ENCODE measurements around the gene AMER2. TPM values are rescaled to one million over a fixed set of nuclear protein-coding genes. Genes with fewer than 3 reads are reported as not detected.

AMER2 gene
- total and polyA plus RNA-seq, 11 donors: not detected

- Histone ChIP-seq H3K4me1 (no peaks in the 10 kb centered on the region), H3K4me3 (no peak overlapping the region), H3K9me3 (peaks cover 0 to 3% (median 0%) of the 10 kb centered on the region in 12 donors), H3K27ac (no peak overlapping the region), H3K27me3 (peaks cover 0 to 48% (median 15%) of the 10 kb centered on the region in 9 donors), H3K36me3 (no peaks in the 10 kb centered on the region)
- DNase-seq (no peak), ATAC-seq (no peak)
- WGBS, 4 donors: 67 to 75% (median 69%) methylated on average over 3 of the region's 3 CpGs
- TF ChIP-seq CTCF (IDR thresholded peaks at IDR 0.05) (no peak), POLR2A (IDR thresholded peaks at IDR 0.05) (no peak)
- intact Hi-C loops (cut with DNase I): no loop called here
These were observed 6.0 kb upstream of the AMER2 start for GRCh38 chr13:25178070-25178469.

- Histone ChIP-seq H3K9me3 (peaks cover 0 to 3% (median 0%) of the 10 kb centered on the region in 12 donors), H3K27me3 (peaks cover 0 to 53% (median 18%) of the 10 kb centered on the region in 9 donors), H3K4me3 (no peak overlapping the region), H3K36me3 (no peaks in the 10 kb centered on the region), H3K27ac (no peak overlapping the region), H3K4me1 (no peaks in the 10 kb centered on the region)
- TF ChIP-seq POLR2A (IDR thresholded peaks at IDR 0.05): no peak
- TF ChIP-seq CTCF (IDR thresholded peaks at IDR 0.05): no peak
- peak in 1 of 4 donors; percentile 15 for ATAC-seq
- no peak for DNase-seq
- intact Hi-C loops (cut with DNase I): no loop called here
- WGBS, 4 donors: 76 to 85% (median 83%) methylated on average over 5 of the region's 5 CpGs
These were observed 5.5 kb upstream of the AMER2 start for GRCh38 chr13:25177636-25178035.

- H3K27me3 ChIP-seq: peaks cover 4 to 59% (median 22%) of the 10 kb centered on the region in 9 donors
- peaks cover 0 to 5% (median 0%) of the 10 kb centered on the region in 12 donors for H3K4me1 ChIP-seq
- H3K36me3 ChIP-seq: no peaks in the 10 kb centered on the region
- intact Hi-C loops (cut with DNase I): no loop called here
- DNase-seq: no peak
- 11 to 16% (median 13%) methylated on average over 1 of the region's 1 CpG; no CpG with 5 or more reads in 1 of the 4 donors for WGBS, 4 donors
- H3K4me3 ChIP-seq: no peak overlapping the region
- H3K9me3 ChIP-seq: peaks cover 0 to 3% (median 0%) of the 10 kb centered on the region in 12 donors
- no peak for ATAC-seq
- H3K27ac ChIP-seq: no peak overlapping the region
- TF ChIP-seq POLR2A (IDR thresholded peaks at IDR 0.05): no peak
- no peak for TF ChIP-seq CTCF (IDR thresholded peaks at IDR 0.05)
These were observed 4.9 kb upstream of the AMER2 start for GRCh38 chr13:25177012-25177411.

GRCh38 chr13:25175431-25175830, 3.3 kb upstream of the AMER2 start:
- peaks cover 0 to 3% (median 0%) of the 10 kb centered on the region in 12 donors for H3K9me3 ChIP-seq
- 74 to 91% (median 85%) methylated on average over 3 of the region's 3 CpGs for WGBS, 4 donors
- TF ChIP-seq CTCF (IDR thresholded peaks at IDR 0.05) (no peak), POLR2A (IDR thresholded peaks at IDR 0.05) (no peak)
- peaks cover 16 to 73% (median 37%) of the 10 kb centered on the region in 9 donors for H3K27me3 ChIP-seq
- DNase-seq: no peak
- no peak for ATAC-seq
- no peaks in the 10 kb centered on the region for H3K36me3 ChIP-seq
- no peak overlapping the region for H3K27ac ChIP-seq
- peaks cover 0 to 17% (median 5%) of the 10 kb centered on the region in 12 donors for H3K4me1 ChIP-seq
- H3K4me3 ChIP-seq: no peak overlapping the region
- intact Hi-C loops (cut with DNase I): no loop called here

Measured in heart left ventricle (tissue), 16 donors.